ENCODE data around the gene RPL12. TPM values are rescaled to one million over a fixed set of nuclear protein-coding genes. Genes with fewer than 3 reads are reported as not detected.

Gene RPL12
- total and polyA plus RNA-seq, 9 of the 15 experiments (the other 6 are each of a cell fraction or from before 2014, with no cell fraction given): 1,614 to 4,558 (median 2,531) TPM

GRCh38 chr9:127450830-127451607 is at the start of gene RPL12, which contains the start of gene LRSAM1 (continued):
- TF ChIP-seq ZBTB34 (CRISPR knock-in tag; IDR thresholded peaks at IDR 0.05) (no peak), XRCC4 (IDR thresholded peaks at IDR 0.05; ENCODE audit: extremely low read depth, insufficient read depth, insufficient read length) (no peak), MTA3 (IDR thresholded peaks at IDR 0.05; ENCODE audit: borderline replicate concordance) (peak; percentile 99), NCOR1 (IDR thresholded peaks at IDR 0.05) (peak; percentile 78), ZNF212 (CRISPR knock-in tag; IDR thresholded peaks at IDR 0.05) (no peak), PCBP2 (IDR thresholded peaks at IDR 0.05; ENCODE audit: low read depth, low read length, poor library complexity, severe bottlenecking) (no peak), ZNF780A (CRISPR knock-in tag; IDR thresholded peaks at IDR 0.05) (no peak), ZNF12 (CRISPR knock-in tag; IDR thresholded peaks at IDR 0.05) (peak; percentile 84; the same call in 1 of the 2 replicates), ZBED1 (IDR thresholded peaks at IDR 0.05) (peak; percentile 80; the same call in 1 of the 2 replicates), SIN3A (IDR thresholded peaks at IDR 0.05; ENCODE audit: borderline replicate concordance in 2 of 2, control insufficient read depth in 1 of 2, low read depth in 2 of 2, low read length in 2 of 2) (peak; percentile 93), ZNF561 (CRISPR knock-in tag; conservative IDR thresholded peaks at IDR 0.05) (no peak), MLX (CRISPR knock-in tag; conservative IDR thresholded peaks at IDR 0.05) (0 out of 4 replicates have a peak, but pooled peaks have one; percentile 28 to 51), CHD2 (IDR thresholded peaks at IDR 0.05; ENCODE audit: low read depth, low read length) (peak; percentile 98), ZNF764 (CRISPR knock-in tag; IDR thresholded peaks at IDR 0.05; ENCODE audit: low read depth) (no peak), FOXK2 (conservative IDR thresholded peaks at IDR 0.05 in 1 of 2, IDR thresholded peaks at IDR 0.05 in 1 of 2; ENCODE audit: low read depth in 2 of 2) (no peak), CTCFL (IDR thresholded peaks at IDR 0.05; ENCODE audit: borderline replicate concordance, insufficient read depth, low read depth, low read length, poor library complexity, severe bottlenecking) (no peak), KLF13 (tag; IDR thresholded peaks at IDR 0.05; ENCODE audit: borderline replicate concordance, low read depth) (no peak), CHCHD3 (CRISPR knock-in tag; IDR thresholded peaks at IDR 0.05) (0 out of 2 replicates have a peak, but pooled peaks have one; percentile 77)
- TF ChIP-seq, protein P1, sequence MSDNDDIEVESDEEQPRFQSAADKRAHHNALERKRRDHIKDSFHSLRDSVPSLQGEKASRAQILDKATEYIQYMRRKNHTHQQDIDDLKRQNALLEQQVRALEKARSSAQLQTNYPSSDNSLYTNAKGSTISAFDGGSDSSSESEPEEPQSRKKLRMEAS (CRISPR knock-in tag; IDR thresholded peaks at IDR 0.05): peak; percentile 75
- TF ChIP-seq, protein P2, sequence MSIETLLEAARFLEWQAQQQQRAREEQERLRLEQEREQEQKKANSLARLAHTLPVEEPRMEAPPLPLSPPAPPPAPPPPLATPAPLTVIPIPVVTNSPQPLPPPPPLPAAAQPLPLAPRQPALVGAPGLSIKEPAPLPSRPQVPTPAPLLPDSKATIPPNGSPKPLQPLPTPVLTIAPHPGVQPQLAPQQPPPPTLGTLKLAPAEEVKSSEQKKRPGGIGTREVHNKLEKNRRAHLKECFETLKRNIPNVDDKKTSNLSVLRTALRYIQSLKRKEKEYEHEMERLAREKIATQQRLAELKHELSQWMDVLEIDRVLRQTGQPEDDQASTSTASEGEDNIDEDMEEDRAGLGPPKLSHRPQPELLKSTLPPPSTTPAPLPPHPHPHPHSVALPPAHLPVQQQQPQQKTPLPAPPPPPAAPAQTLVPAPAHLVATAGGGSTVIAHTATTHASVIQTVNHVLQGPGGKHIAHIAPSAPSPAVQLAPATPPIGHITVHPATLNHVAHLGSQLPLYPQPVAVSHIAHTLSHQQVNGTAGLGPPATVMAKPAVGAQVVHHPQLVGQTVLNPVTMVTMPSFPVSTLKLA (conservative IDR thresholded peaks at IDR 0.05): peak; percentile 62 to 66; a peak in 3 of 4 replicates

Data from K562 (cell line).